ENCODE data around the gene MAN2A2. TPM values are rescaled to one million over a fixed set of nuclear protein-coding genes. Genes with fewer than 3 reads are reported as not detected.

The MAN2A2 gene
- total RNA-seq, 3 donors from 2014 or later = 38.2 to 58.0 (median 56.9) TPM

DNA sequence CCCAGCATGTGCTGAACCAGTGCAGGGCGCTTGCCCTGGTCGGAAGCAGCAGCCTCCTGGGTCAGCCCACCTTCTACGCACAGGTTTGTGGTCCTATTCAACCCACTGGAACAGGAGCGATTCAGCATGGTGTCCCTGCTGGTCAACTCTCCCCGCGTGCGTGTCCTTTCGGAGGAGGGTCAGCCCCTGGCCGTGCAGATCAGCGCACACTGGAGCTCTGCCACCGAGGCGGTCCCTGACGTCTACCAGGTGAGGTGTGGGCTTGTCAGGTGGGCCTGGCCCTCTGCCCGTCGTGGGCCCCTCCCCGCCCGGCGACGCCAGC lies 8.2 kb downstream of the MAN2A2 start:
- Histone ChIP-seq H3K36me3 (peaks cover 25% of the 10 kb centered on the region), H3K4me3 (no peak overlapping the region), H3K4me1 (no peaks in the 10 kb centered on the region), H3K9me3 (no peaks in the 10 kb centered on the region), H3K27ac (no peak overlapping the region), H3K27me3 (no peaks in the 10 kb centered on the region)
- TF ChIP-seq, protein P1, sequence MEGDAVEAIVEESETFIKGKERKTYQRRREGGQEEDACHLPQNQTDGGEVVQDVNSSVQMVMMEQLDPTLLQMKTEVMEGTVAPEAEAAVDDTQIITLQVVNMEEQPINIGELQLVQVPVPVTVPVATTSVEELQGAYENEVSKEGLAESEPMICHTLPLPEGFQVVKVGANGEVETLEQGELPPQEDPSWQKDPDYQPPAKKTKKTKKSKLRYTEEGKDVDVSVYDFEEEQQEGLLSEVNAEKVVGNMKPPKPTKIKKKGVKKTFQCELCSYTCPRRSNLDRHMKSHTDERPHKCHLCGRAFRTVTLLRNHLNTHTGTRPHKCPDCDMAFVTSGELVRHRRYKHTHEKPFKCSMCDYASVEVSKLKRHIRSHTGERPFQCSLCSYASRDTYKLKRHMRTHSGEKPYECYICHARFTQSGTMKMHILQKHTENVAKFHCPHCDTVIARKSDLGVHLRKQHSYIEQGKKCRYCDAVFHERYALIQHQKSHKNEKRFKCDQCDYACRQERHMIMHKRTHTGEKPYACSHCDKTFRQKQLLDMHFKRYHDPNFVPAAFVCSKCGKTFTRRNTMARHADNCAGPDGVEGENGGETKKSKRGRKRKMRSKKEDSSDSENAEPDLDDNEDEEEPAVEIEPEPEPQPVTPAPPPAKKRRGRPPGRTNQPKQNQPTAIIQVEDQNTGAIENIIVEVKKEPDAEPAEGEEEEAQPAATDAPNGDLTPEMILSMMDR (IDR thresholded peaks at IDR 0.05) = no peak
- TF ChIP-seq POLR2AphosphoS5 (IDR thresholded peaks at IDR 0.05) (no peak), POLR2A (IDR thresholded peaks at IDR 0.05) (no peak)
- no peak for DNase-seq (ENCODE audit: low spot score in 2 of 2)
- intact Hi-C loops (cut with DNase I; ENCODE audit: low total_unique reads) = no loop called here

DNA sequence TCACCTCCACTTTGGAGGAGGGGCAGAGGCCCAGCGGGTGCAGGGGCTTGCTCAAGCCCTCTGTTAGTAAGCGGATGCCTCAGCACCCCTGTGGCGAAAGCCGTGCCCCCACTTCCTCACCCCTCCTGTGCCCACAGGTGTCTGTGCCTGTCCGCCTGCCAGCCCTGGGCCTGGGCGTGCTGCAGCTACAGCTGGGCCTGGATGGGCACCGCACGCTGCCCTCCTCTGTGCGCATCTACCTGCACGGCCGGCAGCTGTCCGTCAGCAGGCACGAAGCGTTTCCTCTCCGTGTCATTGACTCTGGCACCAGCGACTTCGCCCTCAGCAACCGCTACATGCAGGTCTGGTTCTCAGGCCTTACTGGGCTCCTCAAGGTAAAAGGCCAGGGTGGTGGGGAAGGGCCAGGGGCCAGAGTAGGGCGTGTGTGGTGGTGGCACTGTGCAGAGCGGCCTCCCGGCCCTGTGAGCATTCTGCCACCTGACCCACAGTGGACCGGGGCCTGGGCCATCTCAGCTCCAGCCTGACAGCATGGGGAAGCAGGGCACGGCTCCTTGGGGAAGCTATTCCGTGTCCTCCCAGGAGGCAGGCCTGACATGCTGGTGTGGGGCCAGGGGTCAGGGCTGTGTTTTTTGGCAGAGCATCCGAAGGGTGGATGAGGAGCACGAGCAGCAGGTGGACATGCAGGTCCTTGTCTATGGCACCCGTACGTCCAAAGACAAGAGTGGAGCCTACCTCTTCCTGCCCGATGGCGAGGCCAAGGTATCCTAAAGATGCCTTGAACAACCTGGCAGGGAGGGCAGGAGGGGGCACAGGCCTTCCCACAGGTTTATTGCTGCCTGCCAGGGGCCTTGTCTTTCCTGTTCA lies 9.0 kb downstream of the MAN2A2 start:
- Histone ChIP-seq H3K4me3 (no peak overlapping the region), H3K4me1 (no peaks in the 10 kb centered on the region), H3K36me3 (peaks cover 20% of the 10 kb centered on the region), H3K9me3 (no peaks in the 10 kb centered on the region), H3K27me3 (no peaks in the 10 kb centered on the region), H3K27ac (no peak overlapping the region)
- no peak for DNase-seq (ENCODE audit: low spot score in 2 of 2)
- TF ChIP-seq, protein P1 (IDR thresholded peaks at IDR 0.05) = no peak
- TF ChIP-seq POLR2AphosphoS5 (IDR thresholded peaks at IDR 0.05) = no peak
- no peak for TF ChIP-seq POLR2A (IDR thresholded peaks at IDR 0.05)
- intact Hi-C loops (cut with DNase I; ENCODE audit: low total_unique reads) = no loop called here

DNA sequence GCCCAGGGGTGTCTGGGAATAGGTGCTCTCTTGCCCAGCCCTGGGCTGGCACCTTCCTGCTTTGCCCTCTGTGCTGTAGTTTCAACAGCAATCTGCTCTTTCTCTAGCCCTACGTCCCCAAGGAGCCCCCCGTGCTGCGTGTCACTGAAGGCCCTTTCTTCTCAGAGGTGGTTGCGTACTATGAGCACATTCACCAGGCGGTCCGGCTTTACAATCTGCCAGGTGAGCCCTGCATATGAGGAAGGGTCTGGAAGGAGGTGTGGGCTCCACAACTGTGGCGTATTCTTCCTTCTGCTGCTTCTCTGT lies 9.6 kb downstream of the MAN2A2 start:
- no peak overlapping the region for H3K4me3 ChIP-seq
- no peak overlapping the region for H3K27ac ChIP-seq
- no peaks in the 10 kb centered on the region for H3K4me1 ChIP-seq
- DNase-seq (ENCODE audit: low spot score in 2 of 2) = no peak
- TF ChIP-seq POLR2A (IDR thresholded peaks at IDR 0.05) (no peak), POLR2AphosphoS5 (IDR thresholded peaks at IDR 0.05) (no peak)
- TF ChIP-seq, protein P1 (IDR thresholded peaks at IDR 0.05) = no peak
- H3K27me3 ChIP-seq = no peaks in the 10 kb centered on the region
- no peaks in the 10 kb centered on the region for H3K9me3 ChIP-seq
- intact Hi-C loops (cut with DNase I; ENCODE audit: low total_unique reads) = no loop called here
- peaks cover 20% of the 10 kb centered on the region for H3K36me3 ChIP-seq

DNA sequence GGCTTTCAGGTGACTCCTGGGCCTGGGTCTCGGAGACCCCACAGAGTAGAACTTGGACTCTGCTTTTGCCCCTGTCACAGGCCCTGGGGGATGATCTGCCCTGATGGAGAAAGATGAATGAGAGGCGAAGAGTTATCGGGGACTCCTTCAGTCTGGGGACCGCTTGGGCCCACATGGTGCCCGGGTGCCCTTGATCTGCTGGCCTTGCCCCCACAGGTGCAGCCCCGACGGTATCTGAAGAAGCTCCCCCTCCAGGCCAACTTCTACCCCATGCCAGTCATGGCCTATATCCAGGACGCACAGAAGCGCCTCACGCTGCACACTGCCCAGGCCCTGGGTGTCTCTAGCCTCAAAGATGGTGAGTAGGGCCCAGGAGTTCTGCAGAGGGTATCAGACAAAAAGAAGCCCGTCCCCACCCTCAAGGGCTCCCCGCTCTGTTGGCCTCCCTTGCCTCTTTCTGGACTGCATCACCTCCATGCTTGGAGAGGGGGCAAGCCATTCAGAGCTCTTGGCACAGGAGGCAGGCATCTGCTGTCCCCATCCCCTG lies 10.4 kb downstream of the MAN2A2 start:
- Histone ChIP-seq H3K4me1 (no peaks in the 10 kb centered on the region), H3K4me3 (no peak overlapping the region), H3K36me3 (peaks cover 20% of the 10 kb centered on the region), H3K27ac (no peak overlapping the region), H3K27me3 (no peaks in the 10 kb centered on the region), H3K9me3 (no peaks in the 10 kb centered on the region)
- TF ChIP-seq, protein P1 (IDR thresholded peaks at IDR 0.05) = no peak
- TF ChIP-seq POLR2AphosphoS5 (IDR thresholded peaks at IDR 0.05) = no peak
- no peak for TF ChIP-seq POLR2A (IDR thresholded peaks at IDR 0.05)
- DNase-seq (ENCODE audit: low spot score in 2 of 2) = no peak
- intact Hi-C loops (cut with DNase I; ENCODE audit: low total_unique reads) = no loop called here

DNA sequence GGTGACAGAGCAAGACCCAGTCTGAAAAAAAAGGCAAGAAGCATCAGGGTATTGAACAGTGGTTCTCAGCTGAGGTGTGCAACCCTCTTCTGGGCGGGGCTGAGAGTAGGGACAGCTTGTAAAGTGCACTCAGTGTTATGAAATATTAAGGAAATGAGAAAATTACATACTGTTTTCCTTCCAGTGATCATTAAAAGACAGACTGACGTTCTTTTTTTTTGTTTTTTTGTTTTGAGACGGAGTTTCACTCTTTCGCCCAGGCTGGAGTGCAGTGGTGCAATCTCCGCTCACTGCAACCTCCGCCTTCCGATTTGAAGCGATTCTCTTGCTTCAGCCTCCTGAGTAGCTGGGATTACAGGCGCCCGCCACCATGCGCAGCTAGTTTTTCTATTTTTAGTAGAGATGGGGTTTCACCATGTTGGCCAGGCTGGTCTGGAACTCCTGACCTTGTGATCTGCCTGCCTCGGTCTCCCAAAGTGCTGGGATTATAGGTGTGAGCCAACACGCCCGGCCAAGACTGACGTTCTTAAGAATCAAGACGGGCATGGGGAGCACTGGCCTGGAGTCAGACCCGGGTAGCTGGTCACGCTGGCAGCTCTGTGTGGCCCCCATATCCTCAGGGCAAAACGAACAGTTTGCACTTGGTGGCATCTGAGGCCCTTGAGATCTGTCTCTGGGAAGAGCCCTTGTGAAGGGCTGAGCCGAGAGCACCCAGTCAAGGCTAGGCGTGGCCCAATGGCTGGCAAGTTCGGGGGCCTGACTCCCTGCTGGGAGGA lies 11.4 kb downstream of the MAN2A2 start:
- H3K27ac ChIP-seq = no peak overlapping the region
- H3K4me1 ChIP-seq = no peaks in the 10 kb centered on the region
- no peak overlapping the region for H3K4me3 ChIP-seq
- no peaks in the 10 kb centered on the region for H3K9me3 ChIP-seq
- no peaks in the 10 kb centered on the region for H3K27me3 ChIP-seq
- H3K36me3 ChIP-seq = peaks cover 20% of the 10 kb centered on the region
- DNase-seq (ENCODE audit: low spot score in 2 of 2) = no peak
- TF ChIP-seq, protein P1 (IDR thresholded peaks at IDR 0.05) = no peak
- TF ChIP-seq POLR2A (IDR thresholded peaks at IDR 0.05) (no peak), POLR2AphosphoS5 (IDR thresholded peaks at IDR 0.05) (no peak)
- intact Hi-C loops (cut with DNase I; ENCODE audit: low total_unique reads) = no loop called here
